Lung (tissue), 12 donors: ENCODE data around the gene XIST. TPM values are rescaled to one million over a fixed set of nuclear protein-coding genes. Genes with fewer than 3 reads are reported as not detected.
A peak's percentile ranks its signal among the peaks of the same experiment; 100 is the strongest.

Experiments
- ATAC-seq: fragments of 200-7000 bp; cut with Tn5 transposase; one replicate; pipeline ENCODE4 v1.9.1; 2020; ENCODE audit warnings: moderate number of reproducible peaks; ENCODE audit not compliant: insufficient read depth, low FRiP score
- DNase-seq, 3 donors: peaks; one replicate each; pipeline ENCODE4 v3.0.0-alpha.2; 2013 to 2017
- H3K27ac ChIP-seq, 2 donors: one replicate each; pipeline ENCODE4 v1.5.1; 2013; ENCODE audit warnings: mild to moderate bottlenecking in 2 of 2, moderate library complexity in 2 of 2, control low read depth in 1 of 2, inconsistent platforms in 1 of 2, low read depth in 1 of 2, low read length in 1 of 2
- H3K27me3 ChIP-seq, 3 donors: one replicate each; pipeline ENCODE4 v1.5.1; 2013; ENCODE audit warnings: low read length in 2 of 3; ENCODE audit not compliant: control insufficient read depth in 3 of 3, insufficient read depth in 3 of 3
- H3K36me3 ChIP-seq, 4 donors: one replicate each; pipeline ENCODE4 v1.5.1; 2013; ENCODE audit warnings: low read length in 4 of 4, mild to moderate bottlenecking in 1 of 4, moderate library complexity in 1 of 4; ENCODE audit not compliant: control insufficient read depth in 4 of 4, insufficient read depth in 4 of 4
- H3K4me1 ChIP-seq, 5 donors: one replicate each; pipeline ENCODE4 v1.5.1; 2013; ENCODE audit warnings: low read length in 5 of 5, mild to moderate bottlenecking in 2 of 5, moderate library complexity in 1 of 5; ENCODE audit not compliant: control insufficient read depth in 5 of 5, insufficient read depth in 5 of 5
- H3K4me3 ChIP-seq: one replicate; pipeline ENCODE4 v1.5.1; 2013; ENCODE audit warnings: mild to moderate bottlenecking, control low read depth, moderate library complexity
- H3K9ac ChIP-seq, 2 donors: one replicate each; pipeline ENCODE4 v1.5.1; 2013; ENCODE audit warnings: low read length in 2 of 2, control low read depth in 1 of 2; ENCODE audit not compliant: insufficient read depth in 1 of 2
- H3K9me3 ChIP-seq, 4 donors: one replicate each; pipeline ENCODE4 v1.5.1; 2013; ENCODE audit warnings: low read length in 3 of 4, mild to moderate bottlenecking in 1 of 4, moderate library complexity in 1 of 4; ENCODE audit not compliant: control insufficient read depth in 4 of 4, insufficient read depth in 3 of 4
- WGBS, 2 donors: extraction: QIAGEN DNeasy Blood & Tissue Kit; methylation state at CpG; one replicate each; pipeline ENCODE4 v1.1.7; 2013; 5-methylcytosine and 5-hydroxymethylcytosine counted together
- polyA plus RNA-seq, 2 donors: library from polyadenylated mRNA; stranded (reverse); fragments of 200-250 nt; gene quantifications; one replicate each; pipeline ENCODE4 v1.2.1, GENCODE V29; 2013
- total RNA-seq, 2 donors: library from RNA; depleted of rRNA in 1 of 2; stranded (reverse); fragments of >200 nt in 1 of 2; gene quantifications; one replicate each; pipeline ENCODE4 v1.2.1, GENCODE V29; 2014 to 2021
- TF ChIP-seq, protein P1 (sequence below): IDR thresholded peaks from 2 replicates; pipeline ENCODE4 v1.5.1; 2012; ENCODE audit warnings: mild to moderate bottlenecking; ENCODE audit errors: control extremely low read depth, extremely low read depth
- donor health status: control.
- donor health status: control.
- donor health status: Bipolar disorder and iron deficiency.
- donor health status: healthy.
- donor health status: DM: yes; HTN: yes; CAD: no.

XIST gene
- total and polyA plus RNA-seq, 4 donors: 0.05 to 615 (median 230) TPM

DNA sequence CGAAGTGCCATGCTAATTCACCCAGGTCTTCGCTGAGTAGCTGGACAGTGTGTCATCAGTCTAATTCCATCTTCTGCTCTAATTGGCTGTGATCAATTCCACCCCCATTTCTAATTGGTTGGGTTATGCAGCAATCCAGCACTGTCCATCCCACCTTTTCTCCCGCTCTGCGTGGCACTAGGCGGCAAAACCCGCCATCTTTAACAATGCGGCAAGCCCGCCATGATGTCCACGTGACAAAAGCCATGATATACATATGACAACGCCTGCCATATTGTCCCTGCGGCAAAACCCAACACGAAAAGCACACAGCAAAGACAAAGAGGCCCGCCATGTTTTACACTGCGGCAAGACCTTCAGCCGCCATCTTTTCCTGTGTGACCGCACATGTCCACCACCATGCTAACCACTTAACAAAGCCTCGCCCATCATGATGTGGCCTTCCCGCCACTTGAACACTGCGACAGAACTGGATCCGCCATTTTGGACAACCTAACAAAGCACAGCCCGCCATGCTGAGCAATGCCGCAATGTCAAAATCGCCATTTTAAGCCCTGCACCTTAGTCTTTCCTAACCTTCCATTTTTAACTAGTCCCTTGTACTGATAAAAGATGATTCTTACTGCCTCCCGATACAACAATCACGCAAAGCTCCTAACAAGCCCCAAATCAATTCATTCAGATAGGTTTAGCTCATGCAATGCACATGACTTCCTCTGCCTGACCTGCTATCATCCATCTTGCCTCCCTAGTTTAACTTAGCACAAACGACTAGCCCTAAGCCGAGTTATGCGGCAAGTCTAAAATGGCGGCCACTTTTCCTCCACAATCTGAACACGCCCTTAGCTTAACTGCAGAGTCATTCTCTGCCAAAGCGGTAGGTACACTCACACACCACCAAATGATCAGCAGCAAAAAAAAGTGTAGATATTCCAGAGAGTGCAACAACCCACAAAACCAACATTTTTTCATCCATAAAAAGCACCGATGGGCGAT lies 1.2 kb downstream of the XIST start:
- TF ChIP-seq, protein P1, sequence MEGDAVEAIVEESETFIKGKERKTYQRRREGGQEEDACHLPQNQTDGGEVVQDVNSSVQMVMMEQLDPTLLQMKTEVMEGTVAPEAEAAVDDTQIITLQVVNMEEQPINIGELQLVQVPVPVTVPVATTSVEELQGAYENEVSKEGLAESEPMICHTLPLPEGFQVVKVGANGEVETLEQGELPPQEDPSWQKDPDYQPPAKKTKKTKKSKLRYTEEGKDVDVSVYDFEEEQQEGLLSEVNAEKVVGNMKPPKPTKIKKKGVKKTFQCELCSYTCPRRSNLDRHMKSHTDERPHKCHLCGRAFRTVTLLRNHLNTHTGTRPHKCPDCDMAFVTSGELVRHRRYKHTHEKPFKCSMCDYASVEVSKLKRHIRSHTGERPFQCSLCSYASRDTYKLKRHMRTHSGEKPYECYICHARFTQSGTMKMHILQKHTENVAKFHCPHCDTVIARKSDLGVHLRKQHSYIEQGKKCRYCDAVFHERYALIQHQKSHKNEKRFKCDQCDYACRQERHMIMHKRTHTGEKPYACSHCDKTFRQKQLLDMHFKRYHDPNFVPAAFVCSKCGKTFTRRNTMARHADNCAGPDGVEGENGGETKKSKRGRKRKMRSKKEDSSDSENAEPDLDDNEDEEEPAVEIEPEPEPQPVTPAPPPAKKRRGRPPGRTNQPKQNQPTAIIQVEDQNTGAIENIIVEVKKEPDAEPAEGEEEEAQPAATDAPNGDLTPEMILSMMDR: no peak
- Histone ChIP-seq H3K27ac (peak overlapping the region in 1 of 2 donors; percentile 85), H3K9me3 (no peaks in the 10 kb centered on the region), H3K27me3 (no peaks in the 10 kb centered on the region), H3K4me3 (peak overlapping the region; percentile 53), H3K36me3 (no peaks in the 10 kb centered on the region), H3K9ac (peak overlapping the region; percentile 86 to 97), H3K4me1 (peaks cover 0 to 17% (median 3%) of the 10 kb centered on the region in 5 donors)
- peak; percentile 88 for ATAC-seq
- WGBS, 2 donors: 48 to 98% methylated on average over 32 to 33 of the region's 33 CpGs
- DNase-seq: peak in 2 of 3 donors; percentile 95 to 98

DNA sequence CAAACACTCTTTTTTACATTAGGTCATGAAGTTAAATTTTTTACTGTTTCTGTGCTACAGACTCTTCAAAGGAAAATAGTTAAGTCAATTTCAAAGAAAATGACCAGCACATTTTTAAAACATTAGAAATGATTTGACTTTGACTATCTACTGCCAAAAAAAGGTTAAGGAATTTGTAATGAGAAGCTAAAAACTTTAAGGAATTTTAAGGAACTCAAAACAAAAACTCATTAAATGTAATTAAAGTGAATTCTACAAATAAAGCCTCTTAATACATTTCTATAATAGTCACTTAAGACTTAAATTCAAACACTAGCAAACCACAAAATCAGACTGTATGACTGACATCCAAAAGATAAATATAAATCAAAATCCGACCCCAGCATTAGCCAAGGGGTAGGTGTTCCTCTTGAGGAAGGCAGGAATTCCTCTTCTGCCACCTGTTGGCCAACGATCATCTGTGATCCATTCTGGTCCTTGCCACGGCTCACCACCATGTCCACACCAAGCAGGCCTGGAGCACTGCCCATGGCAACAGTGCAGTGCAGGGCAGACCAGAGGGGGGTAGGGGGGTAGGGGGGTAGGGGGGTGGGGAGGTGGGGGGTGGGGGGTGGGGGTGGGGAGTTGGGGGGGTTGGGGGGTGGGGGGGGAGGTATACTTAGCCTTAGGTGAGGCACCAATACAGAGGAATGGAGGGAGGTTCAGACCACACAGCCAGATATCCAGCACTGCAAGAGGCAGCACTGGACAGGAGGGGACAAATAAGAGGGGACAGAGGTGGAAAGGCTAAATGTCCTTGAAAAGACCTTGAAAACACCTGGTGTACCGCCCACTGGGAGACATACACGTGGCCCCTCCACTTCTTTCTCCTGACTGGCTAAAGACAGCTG lies 2.1 kb downstream of the XIST start:
- Histone ChIP-seq H3K27me3 (no peaks in the 10 kb centered on the region), H3K27ac (peak overlapping the region in 1 of 2 donors; percentile 44), H3K9me3 (no peaks in the 10 kb centered on the region), H3K4me1 (peaks cover 0 to 18% (median 5%) of the 10 kb centered on the region in 5 donors), H3K4me3 (no peak overlapping the region), H3K36me3 (no peaks in the 10 kb centered on the region), H3K9ac (peak overlapping the region in 1 of 2 donors; percentile 73)
- no peak for ATAC-seq
- TF ChIP-seq, protein P1: no peak
- DNase-seq: peak in 2 of 3 donors; percentile 21 to 55
- WGBS, 2 donors: 26 to 60% methylated on average over 5 of the region's 5 CpGs

DNA sequence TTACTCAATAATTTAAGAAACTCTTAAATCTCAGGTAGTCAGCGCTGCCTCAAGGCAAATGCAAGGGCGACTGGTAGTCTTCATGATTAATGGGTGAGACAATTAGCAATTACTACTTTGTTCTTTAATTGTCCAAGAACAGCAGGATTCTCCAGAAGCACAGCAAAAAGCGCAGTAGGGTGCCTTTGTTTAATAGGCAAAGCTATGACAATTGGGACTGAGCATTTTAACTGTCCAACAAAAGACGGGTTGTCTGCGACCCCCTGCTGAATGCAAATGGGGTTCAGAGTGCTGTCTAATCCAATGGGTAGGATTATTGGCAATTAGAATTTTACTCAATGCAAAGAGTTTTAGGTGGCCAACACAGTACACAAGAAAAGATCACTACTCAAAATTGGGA lies 3.4 kb downstream of the XIST start:
- Histone ChIP-seq H3K9me3 (no peaks in the 10 kb centered on the region), H3K9ac (no peak overlapping the region), H3K27me3 (no peaks in the 10 kb centered on the region), H3K4me3 (no peak overlapping the region), H3K27ac (no peak overlapping the region), H3K4me1 (peaks cover 0 to 23% (median 5%) of the 10 kb centered on the region in 5 donors), H3K36me3 (peaks cover 0 to 3% (median 0%) of the 10 kb centered on the region in 4 donors)
- WGBS, 2 donors: 61 to 89% methylated on average over 5 of the region's 5 CpGs
- DNase-seq (no peak), ATAC-seq (no peak)
- TF ChIP-seq, protein P1: no peak
